Left kidney (tissue), 2 donors: ENCODE measurements around the gene CTNNBIP1. TPM values are rescaled to one million over a fixed set of nuclear protein-coding genes. Genes with fewer than 3 reads are reported as not detected.

Experiments
- DNase-seq: peaks from one replicate; pipeline ENCODE4 v3.0.0-alpha.2; 2013
- polyA plus RNA-seq: library from polyadenylated mRNA; unstranded; fragments of 120-200 nt; gene quantifications from one replicate; pipeline ENCODE4 v1.2.1, GENCODE V29; 2013; ENCODE audit not compliant: insufficient read length

CTNNBIP1 gene
- polyA plus RNA-seq, 1 donor: 28.4 TPM

GRCh38 chr1:9906466-9906865, 3.6 kb downstream of the CTNNBIP1 start:
- no peak for DNase-seq

- DNase-seq: no peak
These were observed 5.1 kb downstream of the CTNNBIP1 start for GRCh38 chr1:9905010-9905409.

- DNase-seq: no peak
These were observed 5.5 kb downstream of the CTNNBIP1 start for GRCh38 chr1:9904596-9904995.

GRCh38 chr1:9903801-9904527, 6.1 kb downstream of the CTNNBIP1 start:
- DNase-seq: no peak

GRCh38 chr1:9902060-9902452, 8.0 kb downstream of the CTNNBIP1 start:
- no peak for DNase-seq

GRCh38 chr1:9901148-9902059, 8.7 kb downstream of the CTNNBIP1 start:
- DNase-seq: no peak

GRCh38 chr1:9900142-9901043, 9.7 kb downstream of the CTNNBIP1 start:
- DNase-seq: no peak

- no peak for DNase-seq
These were observed 16.0 kb downstream of the CTNNBIP1 start for GRCh38 chr1:9894115-9894514.

GRCh38 chr1:9892563-9893528, 17.2 kb downstream of the CTNNBIP1 start:
- DNase-seq: no peak

- no peak for DNase-seq
These were observed 18.9 kb downstream of the CTNNBIP1 start for GRCh38 chr1:9891207-9891606.

- DNase-seq: peak; percentile 40
These were observed 19.8 kb downstream of the CTNNBIP1 start for GRCh38 chr1:9890224-9890731.

GRCh38 chr1:9889411-9889810, 20.7 kb downstream of the CTNNBIP1 start:
- no peak for DNase-seq

GRCh38 chr1:9888886-9889285, 21.2 kb downstream of the CTNNBIP1 start:
- DNase-seq: no peak

- DNase-seq: no peak
These were observed 23.0 kb downstream of the CTNNBIP1 start for GRCh38 chr1:9887070-9887469.

GRCh38 chr1:9886092-9886742, 23.9 kb downstream of the CTNNBIP1 start:
- no peak for DNase-seq

GRCh38 chr1:9884805-9885204, 25.3 kb downstream of the CTNNBIP1 start:
- DNase-seq: no peak

- DNase-seq: no peak
These were observed 26.3 kb downstream of the CTNNBIP1 start for GRCh38 chr1:9883585-9884449.

GRCh38 chr1:9882945-9883303, 27.1 kb downstream of the CTNNBIP1 start:
- DNase-seq: no peak

GRCh38 chr1:9882296-9882944, 27.6 kb downstream of the CTNNBIP1 start:
- no peak for DNase-seq
